ENCODE results near the gene SLC38A1. TPM values are rescaled to one million over a fixed set of nuclear protein-coding genes. Genes with fewer than 3 reads are reported as not detected.

Gene SLC38A1
- total RNA-seq, 2 experiments from 2014 or later: 180 to 219 TPM

Other genes with a start within 250 kb of the SLC38A1 start
- 100 to 1,000 TPM; 216 to 283 TPM for gene SLC38A2, start 103.7 kb upstream of the SLC38A1 start, total RNA-seq